SU-DHL-6 (cell line): ENCODE results near the gene ODF2L.

Source experiments
- CTCF ChIP-seq: fragments of 200-600 bp; sonication (generic); IDR thresholded peaks from one replicate; pipeline ENCODE4 v1.5.1; 2017; ENCODE audit warnings: antibody characterized with exemption, mild to moderate bottlenecking, low read length, moderate library complexity; ENCODE audit not compliant: insufficient read depth, poor library complexity, severe bottlenecking
- EZH2phosphoT487 ChIP-seq: fragments of 200-600 bp; sonication (generic), shearing (Covaris generic); conservative IDR thresholded peaks from 2 replicates; pipeline ENCODE4 v1.6.1; 2018; ENCODE audit warnings: mild to moderate bottlenecking, antibody characterized with exemption, low read length, moderate library complexity, mixed read lengths

GRCh38 chr1:86419277-86419903, 23.3 kb upstream of the ODF2L start:
- TF ChIP-seq CTCF (peak; percentile 85), EZH2phosphoT487 (no peak)
